Astrocyte (in vitro differentiated cells and primary cell): Measurements from ENCODE around the gene BMP8A. TPM values are rescaled to one million over a fixed set of nuclear protein-coding genes. Genes with fewer than 3 reads are reported as not detected.

Experiments
- DNase-seq: peaks from one replicate; pipeline ENCODE4 v3.0.0-alpha.2; 2010; ENCODE audit warnings: low read depth
- FAIRE-seq: peaks from 2 replicates; lab custom pipeline; 2011; peaks lifted over from hg19 to GRCh38; lab: Jason Lieb, UNC
- H2AFZ ChIP-seq: 2 replicates; pipeline ENCODE4 v1.6.0; 2012; ENCODE audit warnings: low read depth, low read length, inconsistent platforms
- H3K27ac ChIP-seq: 2 replicates; pipeline ENCODE4 v1.5.1; 2011; ENCODE audit warnings: low read depth, low read length, inconsistent platforms
- H3K27me3 ChIP-seq: 2 replicates; pipeline ENCODE4 v1.6.0; 2011; ENCODE audit warnings: low read length, inconsistent platforms; ENCODE audit not compliant: insufficient read depth
- H3K36me3 ChIP-seq: 2 replicates; pipeline ENCODE4 v1.5.1; 2011; ENCODE audit warnings: low read length, inconsistent platforms; ENCODE audit not compliant: insufficient read depth
- H3K4me1 ChIP-seq: 2 replicates; pipeline ENCODE4 v1.5.1; 2011; ENCODE audit warnings: low read length, inconsistent platforms; ENCODE audit not compliant: insufficient read depth
- H3K4me2 ChIP-seq: 2 replicates; pipeline ENCODE4 v1.6.0; 2012; ENCODE audit warnings: low read length, inconsistent platforms
- H3K4me3 ChIP-seq: 2 replicates; pipeline ENCODE4 v1.5.1; 2011; ENCODE audit warnings: low read depth, mild to moderate bottlenecking, low read length, inconsistent platforms; ENCODE audit not compliant: insufficient read depth
- H3K79me2 ChIP-seq: 2 replicates; pipeline ENCODE4 v1.6.0; 2012; ENCODE audit warnings: mild to moderate bottlenecking, low read length, inconsistent platforms; ENCODE audit not compliant: insufficient read depth
- H3K9ac ChIP-seq: 2 replicates; pipeline ENCODE4 v1.6.0; 2012; ENCODE audit warnings: mild to moderate bottlenecking, low read length, inconsistent platforms
- H3K9me3 ChIP-seq: 2 replicates; pipeline ENCODE4 v1.5.1; 2012; ENCODE audit warnings: low read depth, mild to moderate bottlenecking, low read length, inconsistent platforms; ENCODE audit not compliant: insufficient read depth
- H4K20me1 ChIP-seq: 2 replicates; pipeline ENCODE4 v1.6.0; 2012; ENCODE audit warnings: low read length, inconsistent platforms; ENCODE audit not compliant: insufficient read depth
- H3K27ac Mint-ChIP-seq: one replicate; pipeline ENCODE4 v1.8.0; 2021; ENCODE audit warnings: mild to moderate bottlenecking, mixed read lengths; ENCODE audit not compliant: unreplicated experiment
- H3K27me3 Mint-ChIP-seq: one replicate; pipeline ENCODE4 v1.8.0; 2021; ENCODE audit warnings: low read depth, mixed read lengths; ENCODE audit not compliant: unreplicated experiment
- H3K36me3 Mint-ChIP-seq: one replicate; pipeline ENCODE4 v1.8.0; 2021; ENCODE audit warnings: low read depth, mixed read lengths; ENCODE audit not compliant: unreplicated experiment
- H3K4me1 Mint-ChIP-seq: one replicate; pipeline ENCODE4 v1.8.0; 2021; ENCODE audit warnings: low read depth, mixed read lengths; ENCODE audit not compliant: unreplicated experiment
- H3K4me3 Mint-ChIP-seq: one replicate; pipeline ENCODE4 v1.8.0; 2021; ENCODE audit warnings: mild to moderate bottlenecking, moderate library complexity, mixed read lengths; ENCODE audit not compliant: unreplicated experiment
- H3K9me3 Mint-ChIP-seq: one replicate; pipeline ENCODE4 v1.8.0; 2021; ENCODE audit warnings: mild to moderate bottlenecking, mixed read lengths; ENCODE audit not compliant: unreplicated experiment
- EZH2 ChIP-seq: IDR thresholded peaks from 2 replicates; pipeline ENCODE4 v1.6.1; 2012; ENCODE audit warnings: mild to moderate bottlenecking, low read length, inconsistent platforms; ENCODE audit not compliant: insufficient read depth
- total RNA-seq: library from RNA; stranded (reverse); gene quantifications from 2 replicates; pipeline ENCODE4 v1.2.1, GENCODE V29; 2021
- TF ChIP-seq, protein P1 (sequence below): IDR thresholded peaks from 2 replicates; pipeline ENCODE4 v1.5.1; 2011; ENCODE audit warnings: low read depth, mild to moderate bottlenecking, inconsistent platforms, low read length, moderate library complexity; ENCODE audit not compliant: insufficient read depth

BMP8A gene
- total RNA-seq, 1 donor from 2014 or later, result 0.84 TPM

DNA sequence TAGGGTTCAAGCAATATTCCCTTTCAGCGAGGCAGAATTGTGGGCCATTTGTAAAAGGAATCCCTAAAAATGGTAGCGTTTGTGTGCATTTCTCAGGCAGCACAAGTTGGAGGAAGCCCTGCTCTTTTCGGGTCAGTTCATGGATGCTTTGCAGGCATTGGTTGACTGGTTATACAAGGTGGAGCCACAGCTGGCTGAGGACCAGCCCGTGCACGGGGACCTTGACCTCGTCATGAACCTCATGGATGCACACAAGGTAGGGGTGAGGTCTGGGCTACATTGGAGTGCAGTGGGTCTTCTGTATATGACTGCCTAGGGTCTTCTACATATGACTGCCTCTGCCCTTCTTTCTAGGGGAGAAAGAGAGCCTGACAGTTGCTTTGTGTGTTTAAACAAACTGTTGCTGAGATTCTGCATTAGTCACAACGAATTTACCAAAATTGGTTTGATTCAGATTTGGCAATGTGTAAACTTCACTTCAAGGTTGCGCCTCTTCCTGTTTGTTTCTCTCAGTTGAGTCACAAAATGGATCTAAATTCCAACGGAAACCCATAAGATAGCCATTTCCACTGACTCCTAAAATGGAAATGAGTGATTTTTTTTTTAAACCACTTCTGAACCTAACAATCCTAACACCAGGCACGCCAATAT is 40.4 kb upstream of the BMP8A start:
- peaks cover 85% of the 10 kb centered on the region for H3K36me3 ChIP-seq
- peak; percentile 86 for FAIRE-seq
- no peaks in the 10 kb centered on the region for H3K27me3 Mint-ChIP-seq

DNA sequence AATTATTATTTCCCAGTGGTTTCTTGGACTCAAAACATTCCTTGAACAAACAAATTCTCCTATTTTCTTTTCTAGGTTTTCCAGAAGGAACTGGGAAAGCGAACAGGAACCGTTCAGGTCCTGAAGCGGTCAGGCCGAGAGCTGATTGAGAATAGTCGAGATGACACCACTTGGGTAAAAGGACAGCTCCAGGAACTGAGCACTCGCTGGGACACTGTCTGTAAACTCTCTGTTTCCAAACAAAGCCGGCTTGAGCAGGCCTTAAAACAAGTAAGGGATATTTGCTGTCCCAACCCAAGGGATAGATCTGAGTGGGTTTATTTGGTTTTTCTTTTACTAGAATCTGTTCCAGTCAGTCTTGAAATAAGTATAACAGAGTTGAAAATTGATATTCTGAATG is 39.4 kb upstream of the BMP8A start:
- H3K36me3 Mint-ChIP-seq, result peaks cover 45% of the 10 kb centered on the region
- no peak for TF ChIP-seq EZH2
- TF ChIP-seq, protein P1, sequence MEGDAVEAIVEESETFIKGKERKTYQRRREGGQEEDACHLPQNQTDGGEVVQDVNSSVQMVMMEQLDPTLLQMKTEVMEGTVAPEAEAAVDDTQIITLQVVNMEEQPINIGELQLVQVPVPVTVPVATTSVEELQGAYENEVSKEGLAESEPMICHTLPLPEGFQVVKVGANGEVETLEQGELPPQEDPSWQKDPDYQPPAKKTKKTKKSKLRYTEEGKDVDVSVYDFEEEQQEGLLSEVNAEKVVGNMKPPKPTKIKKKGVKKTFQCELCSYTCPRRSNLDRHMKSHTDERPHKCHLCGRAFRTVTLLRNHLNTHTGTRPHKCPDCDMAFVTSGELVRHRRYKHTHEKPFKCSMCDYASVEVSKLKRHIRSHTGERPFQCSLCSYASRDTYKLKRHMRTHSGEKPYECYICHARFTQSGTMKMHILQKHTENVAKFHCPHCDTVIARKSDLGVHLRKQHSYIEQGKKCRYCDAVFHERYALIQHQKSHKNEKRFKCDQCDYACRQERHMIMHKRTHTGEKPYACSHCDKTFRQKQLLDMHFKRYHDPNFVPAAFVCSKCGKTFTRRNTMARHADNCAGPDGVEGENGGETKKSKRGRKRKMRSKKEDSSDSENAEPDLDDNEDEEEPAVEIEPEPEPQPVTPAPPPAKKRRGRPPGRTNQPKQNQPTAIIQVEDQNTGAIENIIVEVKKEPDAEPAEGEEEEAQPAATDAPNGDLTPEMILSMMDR, result no peak
- Histone ChIP-seq H4K20me1 (peaks cover 14% of the 10 kb centered on the region), H3K27me3 (no peaks in the 10 kb centered on the region), H3K9me3 (no peaks in the 10 kb centered on the region), H3K27ac (no peak overlapping the region), H3K4me1 (peaks cover 5% of the 10 kb centered on the region), H3K4me2 (no peak overlapping the region), H2AFZ (no peak overlapping the region), H3K9ac (no peak overlapping the region), H3K79me2 (peaks cover 6% of the 10 kb centered on the region), H3K4me3 (no peak overlapping the region), H3K36me3 (peaks cover 86% of the 10 kb centered on the region)
- H3K27me3 Mint-ChIP-seq, result no peaks in the 10 kb centered on the region
- no peaks in the 10 kb centered on the region for H3K9me3 Mint-ChIP-seq
- peaks cover 6% of the 10 kb centered on the region for H3K4me1 Mint-ChIP-seq
- H3K4me3 Mint-ChIP-seq, result no peak overlapping the region
- DNase-seq (no peak), FAIRE-seq (no peak)
- no peak overlapping the region for H3K27ac Mint-ChIP-seq

More for the DNA sequence above, 40.4 kb upstream of the BMP8A start:
- peaks cover 4% of the 10 kb centered on the region for H3K4me1 Mint-ChIP-seq
- no peak overlapping the region for H3K9ac ChIP-seq
- no peak overlapping the region for H3K4me3 Mint-ChIP-seq
- H3K79me2 ChIP-seq, result peaks cover 6% of the 10 kb centered on the region
- no peaks in the 10 kb centered on the region for H3K27me3 ChIP-seq
- peak; percentile 79 for DNase-seq
- H3K4me1 ChIP-seq, result peaks cover 5% of the 10 kb centered on the region
- no peak overlapping the region for H3K4me3 ChIP-seq
- TF ChIP-seq, protein P1, result no peak
- TF ChIP-seq EZH2, result no peak
- peak overlapping the region; percentile 62 for H3K27ac Mint-ChIP-seq
- peaks cover 12% of the 10 kb centered on the region for H4K20me1 ChIP-seq
- peaks cover 38% of the 10 kb centered on the region for H3K36me3 Mint-ChIP-seq
- H2AFZ ChIP-seq, result no peak overlapping the region
- H3K9me3 Mint-ChIP-seq, result no peaks in the 10 kb centered on the region
- no peaks in the 10 kb centered on the region for H3K9me3 ChIP-seq
- peak overlapping the region; percentile 45 for H3K4me2 ChIP-seq
- H3K27ac ChIP-seq, result peak overlapping the region; percentile 11

DNA sequence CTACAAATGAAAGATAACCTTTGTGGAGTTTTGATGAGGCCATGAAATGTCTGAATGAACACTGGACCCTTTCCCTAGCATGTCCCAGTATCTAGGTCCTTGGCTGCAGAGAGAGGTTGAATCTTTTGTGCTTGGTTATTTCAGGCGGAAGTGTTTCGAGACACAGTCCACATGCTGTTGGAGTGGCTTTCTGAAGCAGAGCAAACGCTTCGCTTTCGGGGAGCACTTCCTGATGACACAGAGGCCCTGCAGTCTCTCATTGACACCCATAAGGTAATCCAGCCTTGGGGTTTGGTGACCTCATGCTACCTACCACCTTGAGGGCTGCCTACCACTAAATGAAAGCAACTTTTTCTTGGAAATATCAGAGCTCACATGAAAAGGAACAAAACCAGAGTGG is 38.9 kb upstream of the BMP8A start:
- H3K4me1 Mint-ChIP-seq, result peaks cover 6% of the 10 kb centered on the region
- H3K27me3 Mint-ChIP-seq, result no peaks in the 10 kb centered on the region
- Histone ChIP-seq H3K27me3 (no peaks in the 10 kb centered on the region), H3K9me3 (no peaks in the 10 kb centered on the region), H3K9ac (no peak overlapping the region), H3K27ac (no peak overlapping the region), H3K4me3 (no peak overlapping the region), H3K79me2 (peaks cover 6% of the 10 kb centered on the region), H2AFZ (no peak overlapping the region), H3K4me2 (no peak overlapping the region), H3K36me3 (peaks cover 86% of the 10 kb centered on the region), H4K20me1 (peaks cover 18% of the 10 kb centered on the region), H3K4me1 (peaks cover 5% of the 10 kb centered on the region)
- H3K4me3 Mint-ChIP-seq, result no peak overlapping the region
- DNase-seq (no peak), FAIRE-seq (no peak)
- peaks cover 45% of the 10 kb centered on the region for H3K36me3 Mint-ChIP-seq
- H3K27ac Mint-ChIP-seq, result peak overlapping the region; percentile 58
- no peaks in the 10 kb centered on the region for H3K9me3 Mint-ChIP-seq
- TF ChIP-seq, protein P1, result no peak
- TF ChIP-seq EZH2, result no peak
